ENCODE measurements around the gene SLC17A3.

The SLC17A3 gene

GRCh38 chr6:25815194-25815593, 58.8 kb downstream of the SLC17A3 start:
- H2AFZ ChIP-seq (ENCODE audit: low read depth, low read length, severe bottlenecking) = no peak overlapping the region
- no peaks in the 10 kb centered on the region for H3K9me2 ChIP-seq (replicated peaks; ENCODE audit: insufficient read depth, low read length)
- H3K79me2 ChIP-seq (ENCODE audit: insufficient read depth, low read length) = no peaks in the 10 kb centered on the region
- H3K4me3 ChIP-seq (ENCODE audit: insufficient read depth, low read length, poor library complexity, severe bottlenecking) = no peak overlapping the region
- H3K9me3 ChIP-seq (ENCODE audit: insufficient read depth, low read length) = no peaks in the 10 kb centered on the region
- no peaks in the 10 kb centered on the region for H4K20me1 ChIP-seq (ENCODE audit: low read depth, low read length)
- H3K36me3 ChIP-seq (ENCODE audit: low read length) = no peaks in the 10 kb centered on the region
- no peak overlapping the region for H3K4me2 ChIP-seq (ENCODE audit: low read depth, low read length, poor library complexity, severe bottlenecking)
- no peak overlapping the region for H3K27ac ChIP-seq (ENCODE audit: low read depth, low read length)
- no peaks in the 10 kb centered on the region for H3K27me3 ChIP-seq (ENCODE audit: low read length)
- no peak overlapping the region for H3K9ac ChIP-seq (ENCODE audit: low read length)
- H3F3A ChIP-seq (ENCODE audit: insufficient read depth) = no peaks in the 10 kb centered on the region
- TF ChIP-seq EZH2phosphoT487 (conservative IDR thresholded peaks at IDR 0.05; ENCODE audit: low read length) (no peak), CTCF (IDR thresholded peaks at IDR 0.05; ENCODE audit: insufficient read depth, low read length, poor library complexity, severe bottlenecking) (no peak)

GRCh38 chr6:25804804-25805203, 69.2 kb downstream of the SLC17A3 start:
- H2AFZ ChIP-seq (ENCODE audit: low read depth, low read length, severe bottlenecking) = no peak overlapping the region
- H3K27ac ChIP-seq (ENCODE audit: low read depth, low read length) = no peak overlapping the region
- H3K9me3 ChIP-seq (ENCODE audit: insufficient read depth, low read length) = no peaks in the 10 kb centered on the region
- no peaks in the 10 kb centered on the region for H4K20me1 ChIP-seq (ENCODE audit: low read depth, low read length)
- no peak overlapping the region for H3K4me2 ChIP-seq (ENCODE audit: low read depth, low read length, poor library complexity, severe bottlenecking)
- H3K27me3 ChIP-seq (ENCODE audit: low read length) = no peaks in the 10 kb centered on the region
- no peak for TF ChIP-seq EZH2phosphoT487 (conservative IDR thresholded peaks at IDR 0.05; ENCODE audit: low read length)
- TF ChIP-seq CTCF (IDR thresholded peaks at IDR 0.05; ENCODE audit: insufficient read depth, low read length, poor library complexity, severe bottlenecking) = no peak
- H3F3A ChIP-seq (ENCODE audit: insufficient read depth) = no peaks in the 10 kb centered on the region
- H3K36me3 ChIP-seq (ENCODE audit: low read length) = no peaks in the 10 kb centered on the region
- H3K79me2 ChIP-seq (ENCODE audit: insufficient read depth, low read length) = no peaks in the 10 kb centered on the region
- H3K4me3 ChIP-seq (ENCODE audit: insufficient read depth, low read length, poor library complexity, severe bottlenecking) = no peak overlapping the region
- no peaks in the 10 kb centered on the region for H3K9me2 ChIP-seq (replicated peaks; ENCODE audit: insufficient read depth, low read length)
- no peak overlapping the region for H3K9ac ChIP-seq (ENCODE audit: low read length)

GRCh38 chr6:25801436-25801835, 72.6 kb downstream of the SLC17A3 start:
- H3K9me3 ChIP-seq (ENCODE audit: insufficient read depth, low read length) = no peaks in the 10 kb centered on the region
- H3K9me2 ChIP-seq (replicated peaks; ENCODE audit: insufficient read depth, low read length) = no peaks in the 10 kb centered on the region
- H3K9ac ChIP-seq (ENCODE audit: low read length) = no peak overlapping the region
- no peaks in the 10 kb centered on the region for H3K79me2 ChIP-seq (ENCODE audit: insufficient read depth, low read length)
- no peak overlapping the region for H3K27ac ChIP-seq (ENCODE audit: low read depth, low read length)
- H4K20me1 ChIP-seq (ENCODE audit: low read depth, low read length) = no peaks in the 10 kb centered on the region
- H3K4me2 ChIP-seq (ENCODE audit: low read depth, low read length, poor library complexity, severe bottlenecking) = no peak overlapping the region
- no peak overlapping the region for H2AFZ ChIP-seq (ENCODE audit: low read depth, low read length, severe bottlenecking)
- no peak for TF ChIP-seq CTCF (IDR thresholded peaks at IDR 0.05; ENCODE audit: insufficient read depth, low read length, poor library complexity, severe bottlenecking)
- no peak for TF ChIP-seq EZH2phosphoT487 (conservative IDR thresholded peaks at IDR 0.05; ENCODE audit: low read length)
- no peaks in the 10 kb centered on the region for H3K27me3 ChIP-seq (ENCODE audit: low read length)
- no peaks in the 10 kb centered on the region for H3K36me3 ChIP-seq (ENCODE audit: low read length)
- no peak overlapping the region for H3K4me3 ChIP-seq (ENCODE audit: insufficient read depth, low read length, poor library complexity, severe bottlenecking)
- no peaks in the 10 kb centered on the region for H3F3A ChIP-seq (ENCODE audit: insufficient read depth)

Measured in SU-DHL-6 (cell line).